Measurements from ENCODE around the gene EPS8. TPM values are rescaled to one million over a fixed set of nuclear protein-coding genes. Genes with fewer than 3 reads are reported as not detected.

EPS8 gene
- total and polyA plus RNA-seq, 2 donors (not counting 1 experiment from before 2014, with no cell fraction given) = 0.76 to 0.96 TPM

- CTCF ChIA-PET = no interaction called here
- H3K27ac Mint-ChIP-seq = no peak overlapping the region
- H3K27me3 Mint-ChIP-seq = peaks cover 12% of the 10 kb centered on the region
- Histone ChIP-seq H3K9ac (ENCODE audit: low read length) (no peak overlapping the region), H3K9me3 (ENCODE audit: control extremely low read depth in 1 of 3, control insufficient read depth in 2 of 3, insufficient read depth in 1 of 3, low read length in 2 of 3) (no peaks in the 10 kb centered on the region), H3K27ac (ENCODE audit: low read length in 2 of 2) (no peak overlapping the region), H2AFZ (ENCODE audit: insufficient read depth, low read depth, low read length, poor library complexity, severe bottlenecking) (no peak overlapping the region), H3K4me2 (replicated peaks; ENCODE audit: low read depth, low read length, poor library complexity, severe bottlenecking) (no peak overlapping the region), H3K27me3 (replicated peaks in 1 of 4; ENCODE audit: control extremely low read depth in 1 of 4, control insufficient read depth in 3 of 4, insufficient read depth in 4 of 4, low read length in 3 of 4) (no peaks in the 10 kb centered on the region), H3K4me1 (ENCODE audit: control insufficient read depth in 2 of 2, insufficient read depth in 2 of 2, low read length in 2 of 2) (no peaks in the 10 kb centered on the region), H4K20me1 (ENCODE audit: control insufficient read depth, insufficient read depth, low read length, poor library complexity, severe bottlenecking) (no peaks in the 10 kb centered on the region), H3K4me3 (ENCODE audit: control extremely low read depth in 1 of 5, extremely low read depth in 1 of 5, insufficient read depth in 1 of 5, low read depth in 2 of 5, low read length in 4 of 5) (no peak overlapping the region), H3K36me3 (replicated peaks in 1 of 2; ENCODE audit: control extremely low read depth in 1 of 2, control insufficient read depth in 1 of 2, extremely low read depth in 1 of 2, insufficient read depth in 2 of 2, low read length in 1 of 2) (no peaks in the 10 kb centered on the region), H3K79me2 (ENCODE audit: control insufficient read depth, insufficient read depth, low read length) (no peaks in the 10 kb centered on the region)
- intact Hi-C loops (cut with micrococcal nuclease) = no loop called here
- POLR2A ChIA-PET = no interaction called here
- no peak for TF ChIP-seq EZH2 (IDR thresholded peaks at IDR 0.05; ENCODE audit: borderline replicate concordance, insufficient read depth, low read depth, low read length, poor library complexity, severe bottlenecking)
- TF ChIP-seq CTCF (IDR thresholded peaks at IDR 0.05) = no peak
- WGBS (ENCODE audit: insufficient coverage) = no CpG with 5 or more reads among the region's 3 CpGs
- H3K4me3 Mint-ChIP-seq = no peak overlapping the region
- no peak for DNase-seq
- no peak for ATAC-seq (ENCODE audit: low read depth)
- no peaks in the 10 kb centered on the region for H3K4me1 Mint-ChIP-seq
- H3K9me3 Mint-ChIP-seq (ENCODE audit: insufficient read depth) = no peaks in the 10 kb centered on the region
Measured at GRCh38 chr12:15662303-15662980, 126.7 kb downstream of the EPS8 start.

GRCh38 chr12:15651371-15651770 is 137.8 kb downstream of the EPS8 start:
- DNase-seq = no peak
- Histone ChIP-seq H3K9me3 (ENCODE audit: control extremely low read depth in 1 of 3, control insufficient read depth in 2 of 3, insufficient read depth in 1 of 3, low read length in 2 of 3) (no peaks in the 10 kb centered on the region), H3K9ac (ENCODE audit: low read length) (no peak overlapping the region), H4K20me1 (ENCODE audit: control insufficient read depth, insufficient read depth, low read length, poor library complexity, severe bottlenecking) (no peaks in the 10 kb centered on the region), H2AFZ (ENCODE audit: insufficient read depth, low read depth, low read length, poor library complexity, severe bottlenecking) (no peak overlapping the region), H3K79me2 (ENCODE audit: control insufficient read depth, insufficient read depth, low read length) (no peaks in the 10 kb centered on the region), H3K4me1 (ENCODE audit: control insufficient read depth in 2 of 2, insufficient read depth in 2 of 2, low read length in 2 of 2) (no peaks in the 10 kb centered on the region), H3K27ac (ENCODE audit: low read length in 2 of 2) (no peak overlapping the region), H3K27me3 (replicated peaks in 1 of 4; ENCODE audit: control extremely low read depth in 1 of 4, control insufficient read depth in 3 of 4, insufficient read depth in 4 of 4, low read length in 3 of 4) (no peaks in the 10 kb centered on the region), H3K4me2 (replicated peaks; ENCODE audit: low read depth, low read length, poor library complexity, severe bottlenecking) (no peak overlapping the region), H3K36me3 (replicated peaks in 1 of 2; ENCODE audit: control extremely low read depth in 1 of 2, control insufficient read depth in 1 of 2, extremely low read depth in 1 of 2, insufficient read depth in 2 of 2, low read length in 1 of 2) (no peaks in the 10 kb centered on the region), H3K4me3 (ENCODE audit: control extremely low read depth in 1 of 5, extremely low read depth in 1 of 5, insufficient read depth in 1 of 5, low read depth in 2 of 5, low read length in 4 of 5) (no peak overlapping the region)
- TF ChIP-seq CTCF (IDR thresholded peaks at IDR 0.05) (no peak), EZH2 (IDR thresholded peaks at IDR 0.05; ENCODE audit: borderline replicate concordance, insufficient read depth, low read depth, low read length, poor library complexity, severe bottlenecking) (no peak)
- ChIA-PET CTCF (no interaction called here), POLR2A (no interaction called here)
- Mint-ChIP-seq H3K27me3 (peaks cover 3% of the 10 kb centered on the region), H3K9me3 (ENCODE audit: insufficient read depth) (no peaks in the 10 kb centered on the region), H3K27ac (no peak overlapping the region), H3K4me3 (no peak overlapping the region), H3K4me1 (no peaks in the 10 kb centered on the region)
- intact Hi-C loops (cut with micrococcal nuclease) = no loop called here
- no peak for ATAC-seq (ENCODE audit: low read depth)
- no CpG with 5 or more reads among the region's 2 CpGs for WGBS (ENCODE audit: insufficient coverage)
